IPS-NIHi11 (cell line): ENCODE measurements around the gene DIAPH1.

Source experiments
- DNase-seq: peaks from one replicate; pipeline ENCODE4 v3.0.0; 2012; ENCODE audit warnings: mixed read lengths, low spot score

DIAPH1 gene

GRCh38 chr5:141484310-141484640 lies 134.5 kb downstream of the DIAPH1 start:
- DNase-seq = no peak

GRCh38 chr5:141483902-141484301 lies 134.9 kb downstream of the DIAPH1 start:
- peak; percentile 35 for DNase-seq

GRCh38 chr5:141479776-141480175 lies 139.0 kb downstream of the DIAPH1 start:
- DNase-seq = no peak

GRCh38 chr5:141478321-141478945 lies 140.4 kb downstream of the DIAPH1 start:
- DNase-seq = peak; percentile 40

GRCh38 chr5:141477815-141478214 lies 141.0 kb downstream of the DIAPH1 start:
- no peak for DNase-seq

GRCh38 chr5:141477044-141477575 lies 141.7 kb downstream of the DIAPH1 start:
- DNase-seq = no peak

- peak; percentile 38 for DNase-seq
Measured at GRCh38 chr5:141476132-141476911, 142.5 kb downstream of the DIAPH1 start.

- peak; percentile 93 for DNase-seq
Measured at GRCh38 chr5:141475625-141476131, 143.1 kb downstream of the DIAPH1 start, which contains the start of gene PCDHGC3. TSS of gene PCDHGC3 (plus strand) at chr5:141475966. CDS start at chr5:141476117, 151 bp downstream.

GRCh38 chr5:141465351-141465750 lies 153.4 kb downstream of the DIAPH1 start:
- no peak for DNase-seq
